Measurements from ENCODE around the gene SRGAP2C. TPM values are rescaled to one million over a fixed set of nuclear protein-coding genes. Genes with fewer than 3 reads are reported as not detected.
"Not testable (repeated sequence)": the region's sequence is repeated elsewhere in the genome, so short reads cannot be mapped to it uniquely, and the experiment has no call there.

The SRGAP2C gene
- total RNA-seq (10 to 100 TPM; 10.9 to 11.3 TPM), total RNA-seq (1.8 to 20.4 (median 9.1) reads per million in 172 experiments)
- 7.3 TPM for polyA plus RNA-seq (2013, experiment 1 of 2)
- 12.0 TPM for polyA plus RNA-seq (2013, experiment 2 of 2)

- H3K9me3 ChIP-seq (ENCODE audit: control insufficient read depth in 1 of 2, insufficient read depth in 1 of 2, low read length in 2 of 2); H3K27me3 ChIP-seq (ENCODE audit: control insufficient read depth in 1 of 2, insufficient read depth in 2 of 2, low read length in 2 of 2); intact Hi-C loops (cut with DNase I, micrococcal nuclease); CTCF ChIA-PET; H3K27me3 Mint-ChIP-seq; H3K27ac ChIP-seq (ENCODE audit: low read depth in 1 of 2, low read length in 2 of 2); H3K36me3 Mint-ChIP-seq (ENCODE audit: low read depth); H3K9me3 Mint-ChIP-seq; H3K4me1 Mint-ChIP-seq (ENCODE audit: low read depth); H3K36me3 ChIP-seq (ENCODE audit: insufficient read depth, low read length); H3K4me1 ChIP-seq (ENCODE audit: insufficient read depth, low read length): not testable (repeated sequence)
- ATAC-seq (ENCODE audit: poor library complexity) = peak; percentile 79
- peak; percentile 78 to 99 (median 85) for DNase-seq
- H3K4me3 ChIP-seq (ENCODE audit: low read length) = peak within 1 kb of the TSS; percentile 51
- POLR2A ChIA-PET = interaction anchor here (0.8 kb wide), 1 partner anchor 335 kb away, joined by 4 read pairs; no protein-coding TSS in a partner anchor
- Mint-ChIP-seq H3K27ac (peak within 1 kb of the TSS; percentile 80), H3K4me3 (peak within 1 kb of the TSS; percentile 99)
Measured at GRCh38 chr1:121184290-121185127, at the start of gene SRGAP2C, which contains the start of gene FAM72B. Gene SRGAP2C (plus strand): TSS chr1:121184975. CDS start chr1:121187447, 2,472 bp downstream. Gene FAM72B (minus strand): TSS chr1:121184340. CDS start chr1:121183489, 851 bp downstream.

GRCh38 chr1:121140393-121140792 is 44.4 kb upstream of the SRGAP2C start:
- not testable (repeated sequence) for H3K4me3 Mint-ChIP-seq

DNA sequence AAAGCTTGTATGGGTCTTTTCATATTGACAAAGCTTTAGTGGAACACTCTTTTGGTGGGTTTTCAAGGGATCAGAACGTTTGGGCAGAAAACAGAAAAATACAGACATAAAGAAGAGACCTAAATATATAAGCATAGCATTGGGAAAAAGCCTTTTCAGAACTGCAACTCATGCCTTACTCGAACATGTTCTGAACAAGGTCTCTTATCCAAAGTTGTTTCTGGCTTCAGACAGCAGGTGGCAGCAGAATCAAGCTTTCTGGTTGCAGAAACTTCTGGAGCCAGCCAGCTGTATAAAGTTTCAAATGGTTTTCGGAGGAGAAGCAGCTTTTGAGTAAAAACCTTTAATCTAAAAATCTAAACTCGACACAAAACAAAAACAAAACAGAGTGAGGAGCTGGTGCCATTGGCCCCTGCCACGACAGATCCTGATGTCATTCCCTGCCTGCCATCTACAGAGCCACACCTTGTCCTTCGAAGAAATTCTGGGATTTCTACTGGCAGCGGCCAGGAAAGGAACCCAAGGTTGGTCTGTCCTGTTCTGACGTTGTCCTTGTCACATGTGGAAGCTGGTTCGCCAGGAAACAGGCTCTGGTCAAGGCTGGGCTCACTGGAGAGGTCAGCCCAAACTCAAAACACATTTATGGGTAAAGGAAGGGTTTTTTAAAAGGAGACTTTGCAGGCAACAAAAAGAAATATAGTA is 36.1 kb upstream of the SRGAP2C start:
- H3K27ac Mint-ChIP-seq; H3K27me3 ChIP-seq (ENCODE audit: control insufficient read depth in 1 of 2, insufficient read depth in 2 of 2, low read length in 2 of 2); H3K4me1 ChIP-seq (ENCODE audit: insufficient read depth, low read length); H3K9me3 Mint-ChIP-seq; CTCF ChIA-PET; H3K27me3 Mint-ChIP-seq; H3K4me3 ChIP-seq (ENCODE audit: low read length); H3K36me3 Mint-ChIP-seq (ENCODE audit: low read depth); H3K4me3 Mint-ChIP-seq; H3K4me1 Mint-ChIP-seq (ENCODE audit: low read depth); POLR2A ChIA-PET; H3K36me3 ChIP-seq (ENCODE audit: insufficient read depth, low read length); DNase-seq; intact Hi-C loops (cut with DNase I, micrococcal nuclease); H3K27ac ChIP-seq (ENCODE audit: low read depth in 1 of 2, low read length in 2 of 2); H3K9me3 ChIP-seq (ENCODE audit: control insufficient read depth in 1 of 2, insufficient read depth in 1 of 2, low read length in 2 of 2): not testable (repeated sequence)
- peak; percentile 61 for ATAC-seq (ENCODE audit: poor library complexity)

More at GRCh38 chr1:121140393-121140792, 44.4 kb upstream of the SRGAP2C start:
- H3K27me3 ChIP-seq (ENCODE audit: control insufficient read depth in 1 of 2, insufficient read depth in 2 of 2, low read length in 2 of 2); H3K36me3 Mint-ChIP-seq (ENCODE audit: low read depth); ATAC-seq (ENCODE audit: poor library complexity); H3K9me3 Mint-ChIP-seq; H3K36me3 ChIP-seq (ENCODE audit: insufficient read depth, low read length); H3K27ac Mint-ChIP-seq; H3K27ac ChIP-seq (ENCODE audit: low read depth in 1 of 2, low read length in 2 of 2); DNase-seq; H3K4me1 Mint-ChIP-seq (ENCODE audit: low read depth); intact Hi-C loops (cut with DNase I, micrococcal nuclease); H3K9me3 ChIP-seq (ENCODE audit: control insufficient read depth in 1 of 2, insufficient read depth in 1 of 2, low read length in 2 of 2); H3K4me3 ChIP-seq (ENCODE audit: low read length); CTCF ChIA-PET; POLR2A ChIA-PET; H3K4me1 ChIP-seq (ENCODE audit: insufficient read depth, low read length); H3K27me3 Mint-ChIP-seq: not testable (repeated sequence)

- H3K4me1 Mint-ChIP-seq (ENCODE audit: low read depth); DNase-seq; H3K4me3 ChIP-seq (ENCODE audit: low read length); intact Hi-C loops (cut with DNase I, micrococcal nuclease); H3K36me3 ChIP-seq (ENCODE audit: insufficient read depth, low read length); H3K9me3 ChIP-seq (ENCODE audit: control insufficient read depth in 1 of 2, insufficient read depth in 1 of 2, low read length in 2 of 2); H3K4me3 Mint-ChIP-seq; CTCF ChIA-PET; POLR2A ChIA-PET; H3K27me3 ChIP-seq (ENCODE audit: control insufficient read depth in 1 of 2, insufficient read depth in 2 of 2, low read length in 2 of 2); ATAC-seq (ENCODE audit: poor library complexity); H3K27ac ChIP-seq (ENCODE audit: low read depth in 1 of 2, low read length in 2 of 2); H3K27ac Mint-ChIP-seq; H3K4me1 ChIP-seq (ENCODE audit: insufficient read depth, low read length); H3K9me3 Mint-ChIP-seq; H3K36me3 Mint-ChIP-seq (ENCODE audit: low read depth); H3K27me3 Mint-ChIP-seq: not testable (repeated sequence)
Measured at GRCh38 chr1:121151294-121151693, 33.5 kb upstream of the SRGAP2C start.

DNA sequence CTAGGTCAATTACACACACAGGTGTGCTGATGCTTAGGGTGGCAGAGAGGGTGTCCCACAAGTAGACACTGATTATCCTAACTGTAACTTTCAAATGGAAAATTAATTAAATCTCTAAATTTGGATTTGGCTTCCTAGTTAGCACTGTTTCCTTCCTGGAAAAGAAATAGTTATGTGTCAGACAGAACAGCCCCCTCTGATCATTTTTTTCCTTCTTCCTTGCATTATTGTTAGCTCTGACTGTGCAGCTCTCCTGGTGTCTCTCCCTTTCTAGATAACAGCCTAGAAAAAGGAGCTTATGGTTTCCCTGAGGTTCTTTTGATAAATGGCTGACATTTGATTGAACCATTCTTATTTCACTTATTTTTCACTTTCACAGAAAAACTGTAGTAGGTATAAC is 32.0 kb upstream of the SRGAP2C start:
- H3K27me3 ChIP-seq (ENCODE audit: control insufficient read depth in 1 of 2, insufficient read depth in 2 of 2, low read length in 2 of 2); H3K27ac ChIP-seq (ENCODE audit: low read depth in 1 of 2, low read length in 2 of 2); H3K4me1 ChIP-seq (ENCODE audit: insufficient read depth, low read length); intact Hi-C loops (cut with DNase I, micrococcal nuclease); H3K4me3 ChIP-seq (ENCODE audit: low read length); H3K4me1 Mint-ChIP-seq (ENCODE audit: low read depth); H3K9me3 Mint-ChIP-seq; DNase-seq; H3K9me3 ChIP-seq (ENCODE audit: control insufficient read depth in 1 of 2, insufficient read depth in 1 of 2, low read length in 2 of 2); H3K27me3 Mint-ChIP-seq; POLR2A ChIA-PET; CTCF ChIA-PET; H3K36me3 Mint-ChIP-seq (ENCODE audit: low read depth); H3K4me3 Mint-ChIP-seq; H3K27ac Mint-ChIP-seq; ATAC-seq (ENCODE audit: poor library complexity); H3K36me3 ChIP-seq (ENCODE audit: insufficient read depth, low read length): not testable (repeated sequence)

GRCh38 chr1:121154811-121155210 is 30.0 kb upstream of the SRGAP2C start:
- H3K27me3 ChIP-seq (ENCODE audit: control insufficient read depth in 1 of 2, insufficient read depth in 2 of 2, low read length in 2 of 2); H3K4me3 ChIP-seq (ENCODE audit: low read length); H3K9me3 ChIP-seq (ENCODE audit: control insufficient read depth in 1 of 2, insufficient read depth in 1 of 2, low read length in 2 of 2); intact Hi-C loops (cut with DNase I, micrococcal nuclease); CTCF ChIA-PET; H3K9me3 Mint-ChIP-seq; H3K4me1 ChIP-seq (ENCODE audit: insufficient read depth, low read length); H3K27ac ChIP-seq (ENCODE audit: low read depth in 1 of 2, low read length in 2 of 2); H3K36me3 ChIP-seq (ENCODE audit: insufficient read depth, low read length); H3K36me3 Mint-ChIP-seq (ENCODE audit: low read depth); ATAC-seq (ENCODE audit: poor library complexity); POLR2A ChIA-PET; H3K4me1 Mint-ChIP-seq (ENCODE audit: low read depth); H3K27me3 Mint-ChIP-seq; DNase-seq; H3K27ac Mint-ChIP-seq; H3K4me3 Mint-ChIP-seq: not testable (repeated sequence)

Measured in CD4-positive, alpha-beta T cell (primary cell).